Liver (tissue), 9 donors: ENCODE measurements around the gene BCL2. TPM values are rescaled to one million over a fixed set of nuclear protein-coding genes. Genes with fewer than 3 reads are reported as not detected.
A peak's percentile ranks its signal among the peaks of the same experiment; 100 is the strongest.

Experiments used
- DNase-seq: peaks from one replicate; pipeline ENCODE4 v3.0.0-alpha.2; 2017; ENCODE audit warnings: low spot score
- H3K27ac ChIP-seq, 2 donors: one replicate each; pipeline ENCODE4 v1.7.0; 2013; ENCODE audit warnings: inconsistent platforms in 2 of 2, low read length in 2 of 2, control low read depth in 1 of 2, low read depth in 1 of 2, mild to moderate bottlenecking in 1 of 2
- H3K27me3 ChIP-seq, 4 donors: one replicate each; pipeline versions ENCODE4 v1.6.1 to v1.7.0; 2013; ENCODE audit warnings: low read length in 3 of 4, inconsistent platforms in 1 of 4, mild to moderate bottlenecking in 1 of 4, moderate library complexity in 1 of 4; ENCODE audit not compliant: control insufficient read depth in 4 of 4, insufficient read depth in 4 of 4
- H3K36me3 ChIP-seq, 4 donors: one replicate each; pipeline versions ENCODE4 v1.6.1 to v1.7.0; 2013; ENCODE audit warnings: low read length in 3 of 4, mild to moderate bottlenecking in 3 of 4, low read depth in 1 of 4, moderate library complexity in 1 of 4; ENCODE audit not compliant: control insufficient read depth in 4 of 4, insufficient read depth in 3 of 4
- H3K4me1 ChIP-seq, 4 donors: one replicate each; pipeline versions ENCODE4 v1.6.1 to v1.7.0; 2013; ENCODE audit warnings: low read length in 3 of 4, mild to moderate bottlenecking in 3 of 4, moderate library complexity in 1 of 4; ENCODE audit not compliant: control insufficient read depth in 4 of 4, insufficient read depth in 4 of 4
- H3K4me3 ChIP-seq, 3 donors: one replicate each; pipeline versions ENCODE4 v1.6.1 to v1.7.0; 2013; ENCODE audit warnings: low read length in 3 of 3, control low read depth in 1 of 3, low read depth in 1 of 3, mild to moderate bottlenecking in 1 of 3
- H3K9ac ChIP-seq, 2 donors: one replicate each; pipeline ENCODE4 v1.7.0; 2013; ENCODE audit warnings: low read length in 2 of 2, mild to moderate bottlenecking in 2 of 2, moderate library complexity in 2 of 2, control low read depth in 1 of 2, low read depth in 1 of 2
- H3K9me3 ChIP-seq, 4 donors: one replicate each; pipeline versions ENCODE4 v1.6.1 to v1.7.0; 2013; ENCODE audit warnings: low read length in 3 of 4; ENCODE audit not compliant: control insufficient read depth in 4 of 4
- EGR1 ChIP-seq, 2 donors: IDR thresholded peaks; 2 replicates each; pipeline ENCODE4 v1.6.1; 2016 to 2018; ENCODE audit warnings: antibody characterized with exemption in 2 of 2, low read depth in 2 of 2
- FOXA1 ChIP-seq: IDR thresholded peaks from 2 replicates; pipeline ENCODE4 v1.6.1; 2016; ENCODE audit warnings: antibody characterized with exemption
- FOXA2 ChIP-seq: IDR thresholded peaks from 2 replicates; pipeline ENCODE4 v1.6.1; 2016; ENCODE audit warnings: antibody characterized with exemption
- GABPA ChIP-seq, 2 donors: IDR thresholded peaks in 1 of 2; conservative IDR thresholded peaks in 1 of 2; 2 replicates each; pipeline ENCODE4 v1.6.1; 2016; ENCODE audit warnings: antibody characterized with exemption in 2 of 2, mild to moderate bottlenecking in 1 of 2, moderate library complexity in 1 of 2
- HNF4A ChIP-seq, 2 donors: conservative IDR thresholded peaks; 2 replicates each; pipeline ENCODE4 v1.6.1; 2016; ENCODE audit warnings: antibody characterized with exemption in 2 of 2, mild to moderate bottlenecking in 2 of 2
- HNF4G ChIP-seq: IDR thresholded peaks from 2 replicates; pipeline ENCODE4 v1.6.1; 2016; ENCODE audit warnings: antibody characterized with exemption
- JUND ChIP-seq, 2 donors: IDR thresholded peaks; 2 replicates each; pipeline ENCODE4 v1.6.1; 2016; ENCODE audit warnings: antibody characterized with exemption in 2 of 2
- NR2F2 ChIP-seq: IDR thresholded peaks from 2 replicates; pipeline ENCODE4 v1.6.1; 2016; ENCODE audit warnings: antibody characterized with exemption
- RAD21 ChIP-seq, 2 donors: IDR thresholded peaks; 2 replicates each; pipeline ENCODE4 v1.6.1; 2016; ENCODE audit warnings: antibody characterized with exemption in 2 of 2, mild to moderate bottlenecking in 2 of 2
- SP1 ChIP-seq: IDR thresholded peaks from 2 replicates; pipeline ENCODE4 v1.6.1; 2018; ENCODE audit warnings: antibody characterized with exemption, mild to moderate bottlenecking
- YY1 ChIP-seq: IDR thresholded peaks from 2 replicates; pipeline ENCODE4 v1.6.1; 2016; ENCODE audit warnings: antibody characterized with exemption, mild to moderate bottlenecking
- WGBS: extraction: QIAGEN DNeasy Blood & Tissue Kit; methylation state at CpG from one replicate; pipeline ENCODE4 v1.1.7; 2013; 5-methylcytosine and 5-hydroxymethylcytosine counted together
- polyA plus RNA-seq, 2 donors: library from polyadenylated mRNA; stranded (reverse) in 1 of 2; unstranded in 1 of 2; fragments of 200-250 nt in 1 of 2; fragments of >200 nt in 1 of 2; fragmentation: Nextera tagmentation in 1 of 2; extraction: Ambion mirVana in 1 of 2; gene quantifications; one replicate each; pipeline versions ENCODE4 v1.2.1 to v1.2.3, GENCODE V29; 2013 to 2015
- total RNA-seq, 2 donors: library from RNA; depleted of rRNA; stranded (reverse); fragments of >200 nt; gene quantifications; one replicate each; pipeline ENCODE4 v1.2.3, GENCODE V29; 2014
- TF ChIP-seq, protein P1 (sequence below): IDR thresholded peaks from 2 replicates; pipeline ENCODE4 v1.6.1; 2016; ENCODE audit warnings: antibody characterized with exemption
- TF ChIP-seq, protein P2 (sequence below): IDR thresholded peaks from 2 replicates; pipeline ENCODE4 v1.6.1; 2016; ENCODE audit warnings: antibody characterized with exemption
- TF ChIP-seq, protein P3 (sequence below): IDR thresholded peaks from 2 replicates; pipeline ENCODE4 v1.6.1; 2016; ENCODE audit warnings: antibody characterized with exemption, mild to moderate bottlenecking
- donor health status: healthy.
- donor health status: healthy.
- donor health status: healthy.
- donor health status: healthy.
- donor health status: healthy.

The BCL2 gene
- total and polyA plus RNA-seq, 4 donors = 0.40 to 3.9 (median 1.4) TPM

DNA sequence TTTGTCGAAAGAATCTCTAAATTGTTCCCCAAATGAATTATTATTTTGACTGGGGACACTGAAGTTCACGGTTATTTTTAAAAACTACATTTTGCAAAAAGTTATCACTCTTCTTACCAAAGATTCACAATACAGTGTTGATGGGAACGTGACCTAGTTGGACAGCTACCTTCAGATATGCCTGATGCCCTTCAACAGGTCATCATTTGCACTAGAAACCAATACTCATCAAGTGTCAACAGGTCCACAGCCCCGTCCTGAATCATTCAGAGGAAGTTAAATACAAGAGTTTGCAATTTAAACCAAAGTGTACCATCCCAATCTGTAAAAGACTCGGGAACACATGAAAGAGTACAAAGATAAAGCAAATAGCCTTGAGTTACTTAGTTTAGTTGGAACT lies 28.3 kb downstream of the BCL2 start:
- Histone ChIP-seq H3K4me3 (no peak overlapping the region), H3K27ac (no peak overlapping the region), H3K27me3 (no peaks in the 10 kb centered on the region), H3K9me3 (no peaks in the 10 kb centered on the region), H3K36me3 (no peaks in the 10 kb centered on the region), H3K4me1 (no peaks in the 10 kb centered on the region), H3K9ac (no peak overlapping the region)
- 79% methylated on average over 5 of the region's 5 CpGs for WGBS
- DNase-seq = no peak
- TF ChIP-seq GABPA (IDR thresholded peaks at IDR 0.05 in 1 of 2, conservative IDR thresholded peaks at IDR 0.05 in 1 of 2) = no peak
- TF ChIP-seq YY1 = no peak
- TF ChIP-seq, protein P1, sequence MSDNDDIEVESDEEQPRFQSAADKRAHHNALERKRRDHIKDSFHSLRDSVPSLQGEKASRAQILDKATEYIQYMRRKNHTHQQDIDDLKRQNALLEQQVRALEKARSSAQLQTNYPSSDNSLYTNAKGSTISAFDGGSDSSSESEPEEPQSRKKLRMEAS = no peak
- TF ChIP-seq FOXA2 = no peak
- no peak for TF ChIP-seq HNF4G
- no peak for TF ChIP-seq SP1
- TF ChIP-seq FOXA1 = no peak
- no peak for TF ChIP-seq NR2F2
- no peak for TF ChIP-seq EGR1 (IDR thresholded peaks at IDR 0.05; ENCODE audit: low read depth in 2 of 2)

DNA sequence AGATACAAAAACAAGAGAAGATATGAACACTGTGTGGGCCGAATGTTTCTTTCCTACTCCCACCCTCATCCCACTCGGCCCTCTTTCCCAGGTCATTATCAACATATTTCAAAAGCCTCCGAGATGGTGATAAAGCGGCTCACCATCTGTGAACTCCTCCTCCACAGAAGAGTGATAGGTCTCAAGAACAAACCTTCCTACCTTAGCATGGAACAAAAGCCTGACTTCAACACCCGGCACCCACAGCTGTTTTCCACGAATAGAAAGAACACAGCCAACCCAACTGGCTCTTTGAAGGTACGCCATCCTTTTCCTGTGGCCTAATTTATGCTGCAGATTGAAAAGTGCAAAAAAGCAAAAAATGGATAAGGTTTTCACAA lies 28.8 kb downstream of the BCL2 start:
- WGBS = 76% methylated on average over 7 of the region's 7 CpGs
- H3K27ac ChIP-seq = no peak overlapping the region
- no peak for DNase-seq
- TF ChIP-seq RAD21 (IDR thresholded peaks at IDR 0.05) (no peak), YY1 (no peak), HNF4A (conservative IDR thresholded peaks at IDR 0.05) (no peak), EGR1 (IDR thresholded peaks at IDR 0.05; ENCODE audit: low read depth in 2 of 2) (no peak), HNF4G (no peak), GABPA (IDR thresholded peaks at IDR 0.05 in 1 of 2, conservative IDR thresholded peaks at IDR 0.05 in 1 of 2) (no peak), JUND (IDR thresholded peaks at IDR 0.05) (no peak), FOXA2 (no peak), NR2F2 (no peak)
- TF ChIP-seq, protein P2, sequence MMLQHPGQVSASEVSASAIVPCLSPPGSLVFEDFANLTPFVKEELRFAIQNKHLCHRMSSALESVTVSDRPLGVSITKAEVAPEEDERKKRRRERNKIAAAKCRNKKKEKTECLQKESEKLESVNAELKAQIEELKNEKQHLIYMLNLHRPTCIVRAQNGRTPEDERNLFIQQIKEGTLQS = no peak
- TF ChIP-seq, protein P3, sequence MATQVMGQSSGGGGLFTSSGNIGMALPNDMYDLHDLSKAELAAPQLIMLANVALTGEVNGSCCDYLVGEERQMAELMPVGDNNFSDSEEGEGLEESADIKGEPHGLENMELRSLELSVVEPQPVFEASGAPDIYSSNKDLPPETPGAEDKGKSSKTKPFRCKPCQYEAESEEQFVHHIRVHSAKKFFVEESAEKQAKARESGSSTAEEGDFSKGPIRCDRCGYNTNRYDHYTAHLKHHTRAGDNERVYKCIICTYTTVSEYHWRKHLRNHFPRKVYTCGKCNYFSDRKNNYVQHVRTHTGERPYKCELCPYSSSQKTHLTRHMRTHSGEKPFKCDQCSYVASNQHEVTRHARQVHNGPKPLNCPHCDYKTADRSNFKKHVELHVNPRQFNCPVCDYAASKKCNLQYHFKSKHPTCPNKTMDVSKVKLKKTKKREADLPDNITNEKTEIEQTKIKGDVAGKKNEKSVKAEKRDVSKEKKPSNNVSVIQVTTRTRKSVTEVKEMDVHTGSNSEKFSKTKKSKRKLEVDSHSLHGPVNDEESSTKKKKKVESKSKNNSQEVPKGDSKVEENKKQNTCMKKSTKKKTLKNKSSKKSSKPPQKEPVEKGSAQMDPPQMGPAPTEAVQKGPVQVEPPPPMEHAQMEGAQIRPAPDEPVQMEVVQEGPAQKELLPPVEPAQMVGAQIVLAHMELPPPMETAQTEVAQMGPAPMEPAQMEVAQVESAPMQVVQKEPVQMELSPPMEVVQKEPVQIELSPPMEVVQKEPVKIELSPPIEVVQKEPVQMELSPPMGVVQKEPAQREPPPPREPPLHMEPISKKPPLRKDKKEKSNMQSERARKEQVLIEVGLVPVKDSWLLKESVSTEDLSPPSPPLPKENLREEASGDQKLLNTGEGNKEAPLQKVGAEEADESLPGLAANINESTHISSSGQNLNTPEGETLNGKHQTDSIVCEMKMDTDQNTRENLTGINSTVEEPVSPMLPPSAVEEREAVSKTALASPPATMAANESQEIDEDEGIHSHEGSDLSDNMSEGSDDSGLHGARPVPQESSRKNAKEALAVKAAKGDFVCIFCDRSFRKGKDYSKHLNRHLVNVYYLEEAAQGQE = no peak
- no peaks in the 10 kb centered on the region for H3K36me3 ChIP-seq
- no peaks in the 10 kb centered on the region for H3K9me3 ChIP-seq
- H3K4me3 ChIP-seq = no peak overlapping the region
- no peak overlapping the region for H3K9ac ChIP-seq
- H3K4me1 ChIP-seq = no peaks in the 10 kb centered on the region
- no peaks in the 10 kb centered on the region for H3K27me3 ChIP-seq

DNA sequence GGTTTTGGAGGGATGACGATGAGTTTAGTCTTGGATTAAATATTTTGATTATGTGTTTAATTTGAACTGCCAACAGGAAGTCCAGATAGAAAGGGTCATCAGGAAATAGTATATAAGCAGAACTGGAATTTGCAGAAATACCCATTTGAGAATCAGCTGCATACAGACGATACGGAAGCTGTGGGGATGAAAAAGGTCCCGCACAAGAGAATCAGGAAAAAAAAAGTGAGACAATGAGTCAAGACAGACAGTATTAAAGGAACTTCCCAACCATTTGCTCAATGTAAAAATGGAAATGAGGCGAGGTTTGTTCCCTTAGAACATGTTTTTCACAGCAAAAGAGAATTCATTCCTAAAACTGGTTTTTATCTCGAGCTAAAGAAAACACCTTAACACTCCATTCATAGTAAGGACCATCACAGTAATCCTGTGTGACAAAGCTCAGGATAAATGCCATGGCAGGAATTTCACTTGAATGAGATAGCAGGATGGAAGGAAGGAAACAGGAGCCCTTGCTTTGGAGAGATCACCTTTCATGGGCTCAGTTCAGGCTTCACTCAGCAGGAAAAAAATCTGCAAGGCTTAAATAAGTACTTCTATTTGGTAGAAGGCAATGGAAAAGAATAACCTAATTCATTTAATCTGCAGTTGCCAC lies 29.3 kb downstream of the BCL2 start:
- no peak for DNase-seq
- Histone ChIP-seq H3K9me3 (no peaks in the 10 kb centered on the region), H3K36me3 (no peaks in the 10 kb centered on the region), H3K27me3 (no peaks in the 10 kb centered on the region), H3K9ac (no peak overlapping the region), H3K4me1 (no peaks in the 10 kb centered on the region), H3K27ac (no peak overlapping the region), H3K4me3 (no peak overlapping the region)
- WGBS = 70% methylated on average over 6 of the region's 6 CpGs
- no peak for TF ChIP-seq FOXA1
- TF ChIP-seq, protein P2 = no peak
- no peak for TF ChIP-seq GABPA (IDR thresholded peaks at IDR 0.05 in 1 of 2, conservative IDR thresholded peaks at IDR 0.05 in 1 of 2)
- TF ChIP-seq, protein P1 = peak; percentile 18
- no peak for TF ChIP-seq JUND (IDR thresholded peaks at IDR 0.05)
